Measurements from ENCODE around the gene SMIM38.

Gene SMIM38

GRCh38 chr11:69155302-69156234, at the start of gene SMIM38:
Gene SMIM38 (plus strand): TSS chr11:69155935. CDS start chr11:69157847, 1,912 bp downstream.
- DNase-seq (ENCODE audit: low spot score): peak; percentile 65

GRCh38 chr11:69106031-69106811, 49.5 kb upstream of the SMIM38 start:
- DNase-seq (ENCODE audit: low spot score): no peak

GRCh38 chr11:69107413-69107812, 48.3 kb upstream of the SMIM38 start:
- DNase-seq (ENCODE audit: low spot score): no peak

GRCh38 chr11:69108030-69108429, 47.7 kb upstream of the SMIM38 start:
- DNase-seq (ENCODE audit: low spot score): no peak

- no peak for DNase-seq (ENCODE audit: low spot score)
These were observed 47.2 kb upstream of the SMIM38 start for GRCh38 chr11:69108559-69108958.

GRCh38 chr11:69109101-69109500, 46.6 kb upstream of the SMIM38 start:
- no peak for DNase-seq (ENCODE audit: low spot score)

GRCh38 chr11:69110451-69110850, 45.3 kb upstream of the SMIM38 start:
- no peak for DNase-seq (ENCODE audit: low spot score)

GRCh38 chr11:69111624-69112542, 43.9 kb upstream of the SMIM38 start:
- no peak for DNase-seq (ENCODE audit: low spot score)

GRCh38 chr11:69113226-69113625, 42.5 kb upstream of the SMIM38 start:
- no peak for DNase-seq (ENCODE audit: low spot score)

- DNase-seq (ENCODE audit: low spot score): no peak
These were observed 41.9 kb upstream of the SMIM38 start for GRCh38 chr11:69113646-69114340.

GRCh38 chr11:69114362-69114761, 41.4 kb upstream of the SMIM38 start:
- DNase-seq (ENCODE audit: low spot score): no peak

- DNase-seq (ENCODE audit: low spot score): no peak
These were observed 40.8 kb upstream of the SMIM38 start for GRCh38 chr11:69114811-69115523.

GRCh38 chr11:69115586-69116560, 39.9 kb upstream of the SMIM38 start:
- no peak for DNase-seq (ENCODE audit: low spot score)

GRCh38 chr11:69116671-69117070, 39.1 kb upstream of the SMIM38 start:
- no peak for DNase-seq (ENCODE audit: low spot score)

GRCh38 chr11:69119190-69119589, 36.5 kb upstream of the SMIM38 start:
- DNase-seq (ENCODE audit: low spot score): no peak

GRCh38 chr11:69120096-69120875, 35.4 kb upstream of the SMIM38 start:
- DNase-seq (ENCODE audit: low spot score): peak; percentile 50

- DNase-seq (ENCODE audit: low spot score): peak; percentile 23
These were observed 34.7 kb upstream of the SMIM38 start for GRCh38 chr11:69121021-69121420.

GRCh38 chr11:69121621-69122325, 34.0 kb upstream of the SMIM38 start:
- peak; percentile 53 for DNase-seq (ENCODE audit: low spot score)

Measured in left forelimb (tissue), 1 donor.